ENCODE results near the gene CTRL.

DNA sequence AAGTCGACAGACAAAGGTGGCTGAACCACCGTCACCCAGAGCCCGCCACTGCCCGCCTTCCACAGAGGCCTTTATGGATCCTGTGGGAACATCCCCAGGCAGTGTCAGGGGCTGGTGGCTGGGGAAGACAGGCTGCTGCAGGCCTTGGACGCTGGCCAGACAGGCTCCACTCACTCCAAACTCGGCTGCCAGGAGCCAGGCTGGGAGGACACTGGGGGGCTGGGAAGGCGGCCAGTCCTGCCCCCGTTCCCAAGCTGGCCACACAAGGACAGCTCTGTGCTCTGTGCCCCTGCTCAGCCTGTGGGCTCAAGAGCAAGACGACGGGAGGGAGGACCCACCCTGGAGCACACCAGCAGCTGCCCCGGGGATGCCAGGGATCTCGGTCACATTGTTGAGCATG, 19.8 kb upstream of the CTRL start:
- TF ChIP-seq, protein P1, sequence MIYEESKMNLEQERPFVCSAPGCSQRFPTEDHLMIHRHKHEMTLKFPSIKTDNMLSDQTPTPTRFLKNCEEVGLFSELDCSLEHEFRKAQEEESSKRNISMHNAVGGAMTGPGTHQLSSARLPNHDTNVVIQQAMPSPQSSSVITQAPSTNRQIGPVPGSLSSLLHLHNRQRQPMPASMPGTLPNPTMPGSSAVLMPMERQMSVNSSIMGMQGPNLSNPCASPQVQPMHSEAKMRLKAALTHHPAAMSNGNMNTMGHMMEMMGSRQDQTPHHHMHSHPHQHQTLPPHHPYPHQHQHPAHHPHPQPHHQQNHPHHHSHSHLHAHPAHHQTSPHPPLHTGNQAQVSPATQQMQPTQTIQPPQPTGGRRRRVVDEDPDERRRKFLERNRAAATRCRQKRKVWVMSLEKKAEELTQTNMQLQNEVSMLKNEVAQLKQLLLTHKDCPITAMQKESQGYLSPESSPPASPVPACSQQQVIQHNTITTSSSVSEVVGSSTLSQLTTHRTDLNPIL (CRISPR knock-in tag; IDR thresholded peaks at IDR 0.05; ENCODE audit: low read depth), result no peak
- TF ChIP-seq ESRRG (CRISPR knock-in tag; IDR thresholded peaks at IDR 0.05), result no peak
- no peak for TF ChIP-seq OSR1 (CRISPR knock-in tag; IDR thresholded peaks at IDR 0.05)
- TF ChIP-seq BACH2 (CRISPR knock-in tag; IDR thresholded peaks at IDR 0.05; ENCODE audit: borderline replicate concordance), result no peak
- TF ChIP-seq TCF4 (CRISPR knock-in tag; IDR thresholded peaks at IDR 0.05; ENCODE audit: borderline replicate concordance), result no peak
- TF ChIP-seq ZFP3 (CRISPR knock-in tag; IDR thresholded peaks at IDR 0.05), result no peak
- TF ChIP-seq, protein P2, sequence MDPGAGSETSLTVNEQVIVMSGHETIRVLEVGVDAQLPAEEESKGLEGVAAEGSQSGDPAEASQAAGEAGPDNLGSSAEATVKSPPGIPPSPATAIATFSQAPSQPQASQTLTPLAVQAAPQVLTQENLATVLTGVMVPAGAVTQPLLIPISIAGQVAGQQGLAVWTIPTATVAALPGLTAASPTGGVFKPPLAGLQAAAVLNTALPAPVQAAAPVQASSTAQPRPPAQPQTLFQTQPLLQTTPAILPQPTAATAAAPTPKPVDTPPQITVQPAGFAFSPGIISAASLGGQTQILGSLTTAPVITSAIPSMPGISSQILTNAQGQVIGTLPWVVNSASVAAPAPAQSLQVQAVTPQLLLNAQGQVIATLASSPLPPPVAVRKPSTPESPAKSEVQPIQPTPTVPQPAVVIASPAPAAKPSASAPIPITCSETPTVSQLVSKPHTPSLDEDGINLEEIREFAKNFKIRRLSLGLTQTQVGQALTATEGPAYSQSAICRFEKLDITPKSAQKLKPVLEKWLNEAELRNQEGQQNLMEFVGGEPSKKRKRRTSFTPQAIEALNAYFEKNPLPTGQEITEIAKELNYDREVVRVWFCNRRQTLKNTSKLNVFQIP (CRISPR knock-in tag; IDR thresholded peaks at IDR 0.05; ENCODE audit: borderline replicate concordance, low read depth), result no peak
- no peak for TF ChIP-seq PPARA (CRISPR knock-in tag; IDR thresholded peaks at IDR 0.05; ENCODE audit: borderline replicate concordance)
- no peak for TF ChIP-seq SNAI2 (CRISPR knock-in tag; IDR thresholded peaks at IDR 0.05)
- no peak for TF ChIP-seq ZFP30 (CRISPR knock-in tag; IDR thresholded peaks at IDR 0.05)
- TF ChIP-seq GLIS3 (CRISPR knock-in tag; IDR thresholded peaks at IDR 0.05), result no peak
- TF ChIP-seq RARB (CRISPR knock-in tag; IDR thresholded peaks at IDR 0.05), result no peak
- TF ChIP-seq, protein P3, sequence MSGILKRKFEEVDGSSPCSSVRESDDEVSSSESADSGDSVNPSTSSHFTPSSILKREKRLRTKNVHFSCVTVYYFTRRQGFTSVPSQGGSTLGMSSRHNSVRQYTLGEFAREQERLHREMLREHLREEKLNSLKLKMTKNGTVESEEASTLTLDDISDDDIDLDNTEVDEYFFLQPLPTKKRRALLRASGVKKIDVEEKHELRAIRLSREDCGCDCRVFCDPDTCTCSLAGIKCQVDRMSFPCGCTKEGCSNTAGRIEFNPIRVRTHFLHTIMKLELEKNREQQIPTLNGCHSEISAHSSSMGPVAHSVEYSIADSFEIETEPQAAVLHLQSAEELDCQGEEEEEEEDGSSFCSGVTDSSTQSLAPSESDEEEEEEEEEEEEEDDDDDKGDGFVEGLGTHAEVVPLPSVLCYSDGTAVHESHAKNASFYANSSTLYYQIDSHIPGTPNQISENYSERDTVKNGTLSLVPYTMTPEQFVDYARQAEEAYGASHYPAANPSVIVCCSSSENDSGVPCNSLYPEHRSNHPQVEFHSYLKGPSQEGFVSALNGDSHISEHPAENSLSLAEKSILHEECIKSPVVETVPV (CRISPR knock-in tag; IDR thresholded peaks at IDR 0.05), result no peak
- TF ChIP-seq, protein P4, sequence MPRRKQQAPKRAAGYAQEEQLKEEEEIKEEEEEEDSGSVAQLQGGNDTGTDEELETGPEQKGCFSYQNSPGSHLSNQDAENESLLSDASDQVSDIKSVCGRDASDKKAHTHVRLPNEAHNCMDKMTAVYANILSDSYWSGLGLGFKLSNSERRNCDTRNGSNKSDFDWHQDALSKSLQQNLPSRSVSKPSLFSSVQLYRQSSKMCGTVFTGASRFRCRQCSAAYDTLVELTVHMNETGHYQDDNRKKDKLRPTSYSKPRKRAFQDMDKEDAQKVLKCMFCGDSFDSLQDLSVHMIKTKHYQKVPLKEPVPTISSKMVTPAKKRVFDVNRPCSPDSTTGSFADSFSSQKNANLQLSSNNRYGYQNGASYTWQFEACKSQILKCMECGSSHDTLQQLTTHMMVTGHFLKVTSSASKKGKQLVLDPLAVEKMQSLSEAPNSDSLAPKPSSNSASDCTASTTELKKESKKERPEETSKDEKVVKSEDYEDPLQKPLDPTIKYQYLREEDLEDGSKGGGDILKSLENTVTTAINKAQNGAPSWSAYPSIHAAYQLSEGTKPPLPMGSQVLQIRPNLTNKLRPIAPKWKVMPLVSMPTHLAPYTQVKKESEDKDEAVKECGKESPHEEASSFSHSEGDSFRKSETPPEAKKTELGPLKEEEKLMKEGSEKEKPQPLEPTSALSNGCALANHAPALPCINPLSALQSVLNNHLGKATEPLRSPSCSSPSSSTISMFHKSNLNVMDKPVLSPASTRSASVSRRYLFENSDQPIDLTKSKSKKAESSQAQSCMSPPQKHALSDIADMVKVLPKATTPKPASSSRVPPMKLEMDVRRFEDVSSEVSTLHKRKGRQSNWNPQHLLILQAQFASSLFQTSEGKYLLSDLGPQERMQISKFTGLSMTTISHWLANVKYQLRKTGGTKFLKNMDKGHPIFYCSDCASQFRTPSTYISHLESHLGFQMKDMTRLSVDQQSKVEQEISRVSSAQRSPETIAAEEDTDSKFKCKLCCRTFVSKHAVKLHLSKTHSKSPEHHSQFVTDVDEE (CRISPR knock-in tag; IDR thresholded peaks at IDR 0.05), result no peak

Measured in SK-N-SH treated with all-trans-retinoic acid at 6 μM for 48 hours (cell line).